ENCODE results near the gene STOM. TPM values are rescaled to one million over a fixed set of nuclear protein-coding genes. Genes with fewer than 3 reads are reported as not detected.
A peak's percentile ranks its signal among the peaks of the same experiment; 100 is the strongest.

Gene STOM
- total RNA-seq, 4 donors from 2014 or later: 43.7 to 169 (median 119) TPM

DNA sequence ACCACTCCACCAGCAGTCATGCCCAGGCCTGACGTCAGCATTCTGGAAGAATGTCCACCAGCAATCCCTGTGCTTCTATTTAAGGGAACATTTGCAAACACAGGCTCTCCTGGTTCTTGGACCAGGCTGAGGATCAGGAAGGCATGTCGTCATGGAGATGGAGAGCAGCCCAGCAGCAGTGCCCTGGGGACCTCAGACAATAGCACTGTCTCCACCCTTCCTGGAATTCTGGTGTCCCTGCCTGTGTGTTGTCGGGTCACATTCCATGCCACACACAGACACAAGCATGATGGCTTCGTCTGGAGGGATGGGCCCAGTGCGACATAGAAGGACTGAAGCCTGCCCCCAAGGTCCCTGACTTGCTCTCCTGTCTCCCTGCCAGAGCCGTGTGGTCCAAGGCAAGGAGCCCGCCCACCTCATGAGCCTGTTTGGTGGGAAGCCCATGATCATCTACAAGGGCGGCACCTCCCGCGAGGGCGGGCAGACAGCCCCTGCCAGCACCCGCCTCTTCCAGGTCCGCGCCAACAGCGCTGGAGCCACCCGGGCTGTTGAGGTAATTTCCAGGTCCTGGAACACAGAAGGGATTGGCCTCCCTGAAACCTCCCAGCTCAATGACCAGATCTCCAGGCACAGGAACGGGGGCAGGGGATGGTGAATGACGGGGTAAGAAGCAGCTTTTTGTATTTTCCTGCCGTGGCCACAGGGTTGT, 43.8 kb downstream of the STOM start:
- Histone ChIP-seq H3K27ac (peak overlapping the region; percentile 85 to 98 (median 94)), H3K36me3 (peaks cover 35 to 99% (median 61%) of the 10 kb centered on the region in 3 donors), H3K9me3 (no peaks in the 10 kb centered on the region), H3K4me1 (peaks cover 12 to 96% (median 52%) of the 10 kb centered on the region in 3 donors), H3K27me3 (no peaks in the 10 kb centered on the region), H3K4me3 (peak overlapping the region in 1 of 4 donors; percentile 23)
- intact Hi-C loops (cut with DNase I): no loop called here
- TF ChIP-seq, protein P1, sequence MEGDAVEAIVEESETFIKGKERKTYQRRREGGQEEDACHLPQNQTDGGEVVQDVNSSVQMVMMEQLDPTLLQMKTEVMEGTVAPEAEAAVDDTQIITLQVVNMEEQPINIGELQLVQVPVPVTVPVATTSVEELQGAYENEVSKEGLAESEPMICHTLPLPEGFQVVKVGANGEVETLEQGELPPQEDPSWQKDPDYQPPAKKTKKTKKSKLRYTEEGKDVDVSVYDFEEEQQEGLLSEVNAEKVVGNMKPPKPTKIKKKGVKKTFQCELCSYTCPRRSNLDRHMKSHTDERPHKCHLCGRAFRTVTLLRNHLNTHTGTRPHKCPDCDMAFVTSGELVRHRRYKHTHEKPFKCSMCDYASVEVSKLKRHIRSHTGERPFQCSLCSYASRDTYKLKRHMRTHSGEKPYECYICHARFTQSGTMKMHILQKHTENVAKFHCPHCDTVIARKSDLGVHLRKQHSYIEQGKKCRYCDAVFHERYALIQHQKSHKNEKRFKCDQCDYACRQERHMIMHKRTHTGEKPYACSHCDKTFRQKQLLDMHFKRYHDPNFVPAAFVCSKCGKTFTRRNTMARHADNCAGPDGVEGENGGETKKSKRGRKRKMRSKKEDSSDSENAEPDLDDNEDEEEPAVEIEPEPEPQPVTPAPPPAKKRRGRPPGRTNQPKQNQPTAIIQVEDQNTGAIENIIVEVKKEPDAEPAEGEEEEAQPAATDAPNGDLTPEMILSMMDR (IDR thresholded peaks at IDR 0.05): no peak
- TF ChIP-seq POLR2A (IDR thresholded peaks at IDR 0.05): peak in 1 of 4 donors; percentile 35
- DNase-seq: no peak
- 33 to 42% methylated on average over 15 to 18 of the region's 19 CpGs for WGBS, 2 donors

DNA sequence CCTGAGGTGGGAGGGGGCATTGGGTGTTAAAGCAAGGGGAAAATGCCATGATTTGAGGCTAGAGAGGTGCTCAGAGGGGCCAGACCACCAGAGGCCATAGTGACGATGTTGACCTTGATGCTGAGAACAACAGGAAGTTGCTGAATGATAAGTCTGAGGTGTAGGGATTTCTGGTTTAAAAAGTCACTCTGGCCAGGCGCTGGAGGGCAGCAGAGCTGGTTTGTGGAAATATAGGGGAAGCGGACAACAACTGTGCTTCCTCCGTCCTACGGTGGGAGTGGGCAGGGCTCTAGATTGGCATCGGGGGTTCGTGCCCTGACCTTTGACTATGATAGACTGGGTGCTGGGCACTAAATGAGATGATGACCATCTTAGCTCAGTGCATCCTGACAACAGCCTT, 44.7 kb downstream of the STOM start:
- no peaks in the 10 kb centered on the region for H3K27me3 ChIP-seq
- WGBS, 2 donors: 65 to 85% methylated on average over 5 to 7 of the region's 7 CpGs
- H3K36me3 ChIP-seq: peaks cover 26 to 99% (median 56%) of the 10 kb centered on the region in 3 donors
- peaks cover 12 to 97% (median 58%) of the 10 kb centered on the region in 3 donors for H3K4me1 ChIP-seq
- H3K9me3 ChIP-seq: no peaks in the 10 kb centered on the region
- peak overlapping the region; percentile 85 to 98 (median 94) for H3K27ac ChIP-seq
- no peak for DNase-seq
- no peak for TF ChIP-seq POLR2A (IDR thresholded peaks at IDR 0.05)
- TF ChIP-seq, protein P1 (IDR thresholded peaks at IDR 0.05): no peak
- intact Hi-C loops (cut with DNase I): no loop called here
- no peak overlapping the region for H3K4me3 ChIP-seq

DNA sequence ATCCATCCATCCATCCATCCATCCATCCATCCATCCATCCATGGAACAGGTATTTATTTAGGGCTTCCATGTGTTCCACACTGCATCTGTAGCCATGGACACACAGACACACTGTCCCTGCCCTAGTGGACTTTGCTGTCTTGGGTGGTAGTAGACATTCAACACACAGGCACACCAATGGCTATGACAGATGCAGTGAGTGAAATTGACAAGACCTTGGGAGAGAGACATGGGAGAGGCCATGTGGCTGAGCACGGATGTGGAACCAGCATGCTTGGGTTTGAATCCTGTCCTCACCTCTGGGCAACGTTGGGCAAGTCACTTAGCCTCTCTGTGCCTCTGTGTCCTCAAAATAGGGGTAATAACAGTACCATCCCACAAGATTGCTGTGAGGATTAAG, 45.3 kb downstream of the STOM start:
- DNase-seq: no peak
- intact Hi-C loops (cut with DNase I): loop anchor here (5.0 kb wide), 1 partner anchor 53 kb away; no protein-coding TSS in a partner anchor

DNA sequence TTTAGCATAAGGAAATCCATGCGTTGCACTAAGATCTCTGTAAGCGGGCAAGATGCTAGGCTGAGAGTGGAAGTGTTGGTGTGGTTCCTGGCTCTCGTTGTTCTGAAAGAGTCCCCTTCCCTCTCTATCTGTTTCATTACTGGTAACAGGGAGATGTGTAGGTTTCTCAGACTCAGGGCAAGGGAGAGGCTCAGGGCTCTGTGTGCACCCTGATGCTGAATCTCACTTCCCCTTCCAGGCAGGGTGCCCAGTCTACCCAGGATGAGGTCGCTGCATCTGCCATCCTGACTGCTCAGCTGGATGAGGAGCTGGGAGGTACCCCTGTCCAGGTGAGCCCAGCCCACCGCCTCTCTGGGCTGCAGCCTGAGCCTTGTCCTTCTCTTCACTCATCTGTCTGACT, 45.7 kb downstream of the STOM start:
- no peak for DNase-seq
- Histone ChIP-seq H3K9me3 (no peaks in the 10 kb centered on the region), H3K4me3 (no peak overlapping the region), H3K27ac (peak overlapping the region; percentile 85 to 98 (median 94)), H3K27me3 (no peaks in the 10 kb centered on the region), H3K36me3 (peaks cover 16 to 96% (median 46%) of the 10 kb centered on the region in 3 donors), H3K4me1 (peaks cover 12 to 96% (median 60%) of the 10 kb centered on the region in 3 donors)
- 84 to 97% methylated on average over 5 of the region's 5 CpGs for WGBS, 2 donors
- no peak for TF ChIP-seq POLR2A (IDR thresholded peaks at IDR 0.05)
- TF ChIP-seq, protein P1 (IDR thresholded peaks at IDR 0.05): no peak
- intact Hi-C loops (cut with DNase I): loop anchor here (5.0 kb wide), 1 partner anchor 53 kb away; no protein-coding TSS in a partner anchor

More for the DNA sequence above, 45.3 kb downstream of the STOM start:
- 79 to 90% methylated on average over 2 of the region's 2 CpGs for WGBS, 2 donors
- peaks cover 12 to 96% (median 60%) of the 10 kb centered on the region in 3 donors for H3K4me1 ChIP-seq
- H3K27ac ChIP-seq: peak overlapping the region; percentile 85 to 98 (median 94)
- peaks cover 21 to 96% (median 50%) of the 10 kb centered on the region in 3 donors for H3K36me3 ChIP-seq
- no peak overlapping the region for H3K4me3 ChIP-seq
- TF ChIP-seq, protein P1 (IDR thresholded peaks at IDR 0.05): no peak
- TF ChIP-seq POLR2A (IDR thresholded peaks at IDR 0.05): no peak
- no peaks in the 10 kb centered on the region for H3K9me3 ChIP-seq
- H3K27me3 ChIP-seq: no peaks in the 10 kb centered on the region

DNA sequence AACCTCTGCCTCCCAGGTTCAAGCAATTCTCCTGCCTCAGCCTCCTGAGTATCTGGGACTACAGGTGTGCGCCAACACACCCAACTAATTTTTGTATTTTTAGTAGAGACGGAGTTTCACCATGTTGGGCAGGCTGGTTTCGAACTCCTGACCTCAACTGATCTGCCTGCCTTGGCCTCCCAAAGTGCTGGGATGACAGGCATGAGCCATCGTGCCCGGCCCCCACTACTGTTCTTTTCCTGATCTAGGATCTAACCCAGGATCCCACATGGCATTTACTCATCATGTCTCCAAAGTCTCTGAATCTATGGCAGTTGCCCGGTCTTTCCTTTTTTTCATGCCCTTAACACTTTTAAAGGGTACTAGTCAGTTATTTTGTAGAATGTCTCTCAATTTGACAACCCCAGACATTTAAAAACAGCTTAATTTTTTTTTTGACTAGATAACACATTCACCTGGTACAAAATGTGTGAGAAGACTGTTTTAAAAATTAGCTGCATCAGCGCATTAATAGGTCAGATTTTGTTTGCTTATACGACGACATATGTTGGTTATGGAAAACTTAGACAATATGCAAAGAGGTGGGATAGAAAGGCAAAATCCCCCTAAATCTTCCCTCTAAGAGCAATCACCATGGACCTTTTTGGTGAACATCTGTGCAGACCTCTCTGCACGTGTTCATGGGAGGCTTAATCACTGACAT, 46.5 kb downstream of the STOM start:
- 82 to 91% methylated on average over 10 of the region's 10 CpGs for WGBS, 2 donors
- H3K36me3 ChIP-seq: peaks cover 13 to 96% (median 41%) of the 10 kb centered on the region in 3 donors
- H3K27ac ChIP-seq: peak overlapping the region; percentile 85 to 98 (median 94)
- no peaks in the 10 kb centered on the region for H3K27me3 ChIP-seq
- H3K4me1 ChIP-seq: peaks cover 12 to 96% (median 62%) of the 10 kb centered on the region in 3 donors
- DNase-seq: no peak
- TF ChIP-seq POLR2A (IDR thresholded peaks at IDR 0.05): no peak
- TF ChIP-seq, protein P1 (IDR thresholded peaks at IDR 0.05): no peak
- H3K9me3 ChIP-seq: no peaks in the 10 kb centered on the region
- intact Hi-C loops (cut with DNase I): loop anchor here (5.0 kb wide), 1 partner anchor 54 kb away; no protein-coding TSS in a partner anchor
- no peak overlapping the region for H3K4me3 ChIP-seq

Data from esophagus squamous epithelium (tissue), 5 donors.